Rectal smooth muscle tissue (tissue), 1 donor: ENCODE data around the gene AVPR1B.

Experiments
- H3K27ac ChIP-seq: one replicate; pipeline ENCODE4 v1.7.0; 2013; ENCODE audit warnings: low read depth, low read length, inconsistent platforms
- H3K27me3 ChIP-seq: one replicate; pipeline ENCODE4 v1.7.0; 2013; ENCODE audit warnings: low read length; ENCODE audit not compliant: control insufficient read depth, insufficient read depth
- H3K36me3 ChIP-seq: one replicate; pipeline ENCODE4 v1.7.0; 2013; ENCODE audit warnings: low read length; ENCODE audit not compliant: control insufficient read depth, insufficient read depth
- H3K4me1 ChIP-seq: one replicate; pipeline ENCODE4 v1.7.0; 2013; ENCODE audit warnings: low read length; ENCODE audit not compliant: control insufficient read depth, insufficient read depth
- H3K4me3 ChIP-seq: one replicate; pipeline ENCODE4 v1.7.0; 2013; ENCODE audit warnings: low read length
- H3K9ac ChIP-seq: one replicate; pipeline ENCODE4 v1.7.0; 2013; ENCODE audit warnings: low read length

Gene AVPR1B

GRCh38 chr1:206109718-206110117 is 7.5 kb downstream of the AVPR1B start:
- H3K4me3 ChIP-seq: no peak overlapping the region
- no peak overlapping the region for H3K9ac ChIP-seq
- no peaks in the 10 kb centered on the region for H3K27me3 ChIP-seq
- no peak overlapping the region for H3K27ac ChIP-seq
- no peaks in the 10 kb centered on the region for H3K4me1 ChIP-seq
- H3K36me3 ChIP-seq: no peaks in the 10 kb centered on the region

GRCh38 chr1:206108635-206109034 is 8.6 kb downstream of the AVPR1B start:
- Histone ChIP-seq H3K27ac (no peak overlapping the region), H3K36me3 (no peaks in the 10 kb centered on the region), H3K9ac (no peak overlapping the region), H3K4me3 (no peak overlapping the region), H3K27me3 (no peaks in the 10 kb centered on the region), H3K4me1 (no peaks in the 10 kb centered on the region)

GRCh38 chr1:206107168-206107544 is 10.0 kb downstream of the AVPR1B start:
- H3K27ac ChIP-seq: no peak overlapping the region
- H3K4me3 ChIP-seq: no peak overlapping the region
- H3K36me3 ChIP-seq: no peaks in the 10 kb centered on the region
- no peaks in the 10 kb centered on the region for H3K4me1 ChIP-seq
- no peak overlapping the region for H3K9ac ChIP-seq
- no peaks in the 10 kb centered on the region for H3K27me3 ChIP-seq

GRCh38 chr1:206106328-206107167 is 10.6 kb downstream of the AVPR1B start:
- H3K4me3 ChIP-seq: no peak overlapping the region
- no peak overlapping the region for H3K27ac ChIP-seq
- no peak overlapping the region for H3K9ac ChIP-seq
- H3K27me3 ChIP-seq: no peaks in the 10 kb centered on the region
- no peaks in the 10 kb centered on the region for H3K4me1 ChIP-seq
- no peaks in the 10 kb centered on the region for H3K36me3 ChIP-seq

- Histone ChIP-seq H3K4me3 (no peak overlapping the region), H3K27ac (no peak overlapping the region), H3K9ac (no peak overlapping the region), H3K4me1 (no peaks in the 10 kb centered on the region), H3K36me3 (no peaks in the 10 kb centered on the region), H3K27me3 (no peaks in the 10 kb centered on the region)
Observed at GRCh38 chr1:206105464-206105995, 11.7 kb downstream of the AVPR1B start.

GRCh38 chr1:206103979-206104378 is 13.2 kb downstream of the AVPR1B start:
- H3K4me3 ChIP-seq: no peak overlapping the region
- H3K27me3 ChIP-seq: no peaks in the 10 kb centered on the region
- no peak overlapping the region for H3K9ac ChIP-seq
- H3K4me1 ChIP-seq: no peaks in the 10 kb centered on the region
- no peak overlapping the region for H3K27ac ChIP-seq
- H3K36me3 ChIP-seq: no peaks in the 10 kb centered on the region

GRCh38 chr1:206102292-206102936 is 14.8 kb downstream of the AVPR1B start:
- H3K4me1 ChIP-seq: no peaks in the 10 kb centered on the region
- no peaks in the 10 kb centered on the region for H3K27me3 ChIP-seq
- H3K27ac ChIP-seq: no peak overlapping the region
- no peak overlapping the region for H3K4me3 ChIP-seq
- no peaks in the 10 kb centered on the region for H3K36me3 ChIP-seq
- H3K9ac ChIP-seq: no peak overlapping the region

GRCh38 chr1:206101351-206102045 is 15.7 kb downstream of the AVPR1B start:
- Histone ChIP-seq H3K9ac (no peak overlapping the region), H3K4me1 (no peaks in the 10 kb centered on the region), H3K36me3 (no peaks in the 10 kb centered on the region), H3K27ac (no peak overlapping the region), H3K4me3 (no peak overlapping the region), H3K27me3 (no peaks in the 10 kb centered on the region)

GRCh38 chr1:206100226-206100815 is 16.9 kb downstream of the AVPR1B start:
- no peak overlapping the region for H3K4me3 ChIP-seq
- H3K27me3 ChIP-seq: no peaks in the 10 kb centered on the region
- no peaks in the 10 kb centered on the region for H3K4me1 ChIP-seq
- H3K9ac ChIP-seq: no peak overlapping the region
- H3K27ac ChIP-seq: no peak overlapping the region
- no peaks in the 10 kb centered on the region for H3K36me3 ChIP-seq

- H3K27me3 ChIP-seq: no peaks in the 10 kb centered on the region
Observed at GRCh38 chr1:206098242-206098919, 18.8 kb downstream of the AVPR1B start.

GRCh38 chr1:206097381-206097780 is 19.8 kb downstream of the AVPR1B start:
- no peak overlapping the region for H3K4me3 ChIP-seq
- H3K27me3 ChIP-seq: no peaks in the 10 kb centered on the region
- H3K9ac ChIP-seq: no peak overlapping the region
- no peaks in the 10 kb centered on the region for H3K4me1 ChIP-seq
- no peak overlapping the region for H3K27ac ChIP-seq
- H3K36me3 ChIP-seq: no peaks in the 10 kb centered on the region

More at GRCh38 chr1:206098242-206098919, 18.8 kb downstream of the AVPR1B start:
- Histone ChIP-seq H3K4me1 (no peaks in the 10 kb centered on the region), H3K27ac (no peak overlapping the region), H3K4me3 (no peak overlapping the region), H3K9ac (no peak overlapping the region), H3K36me3 (no peaks in the 10 kb centered on the region)

- Histone ChIP-seq H3K27ac (no peak overlapping the region), H3K36me3 (no peaks in the 10 kb centered on the region), H3K4me3 (no peak overlapping the region), H3K4me1 (no peaks in the 10 kb centered on the region), H3K9ac (no peak overlapping the region), H3K27me3 (no peaks in the 10 kb centered on the region)
Observed at GRCh38 chr1:206094024-206094423, 23.2 kb downstream of the AVPR1B start.
